ENCODE measurements around the gene ATG16L2. TPM values are rescaled to one million over a fixed set of nuclear protein-coding genes. Genes with fewer than 3 reads are reported as not detected.

ATG16L2 gene
- total RNA-seq (100 to 1,000 TPM; 194 to 202 TPM), polyA plus RNA-seq (10 to 100 TPM; 13.2 to 24.1 TPM)

- peaks cover 31 to 67% (median 49%) of the 10 kb centered on the region in 4 donors for H3K4me1 Mint-ChIP-seq
- POLR2A ChIA-PET (ENCODE audit: partially characterized antibody) = interaction anchor here (0.6 to 4.7 kb wide), 13 partner anchors 8 to 328 kb away, joined by 3 to 46 read pairs (median 6); partner anchors contain the start of genes FCHSD2 and STARD10
Observed at GRCh38 chr11:72814286-72815109, at the start of gene ATG16L2. TSS of gene ATG16L2 (plus strand) at chr11:72814411. CDS start at chr11:72814446, 35 bp downstream.

GRCh38 chr11:72764503-72764902 lies 49.7 kb upstream of the ATG16L2 start:
- CTCF ChIA-PET (ENCODE audit: partially characterized antibody) = interaction anchor here (1.6 kb wide), 1 partner anchor 28 kb away, joined by 3 read pairs; no protein-coding TSS in a partner anchor
- POLR2A ChIA-PET (ENCODE audit: partially characterized antibody) = no interaction called here
- Mint-ChIP-seq H3K4me3 (no peak overlapping the region), H3K9me3 (no peaks in the 10 kb centered on the region), H3K27ac (no peak overlapping the region), H3K27me3 (no peaks in the 10 kb centered on the region), H3K36me3 (peaks cover 0 to 3% of the 10 kb centered on the region in 2 donors), H3K4me1 (peaks cover 8 to 19% (median 13%) of the 10 kb centered on the region in 4 donors)
- intact Hi-C loops (cut with micrococcal nuclease) = no loop called here
- Histone ChIP-seq H3K36me3 (ENCODE audit: insufficient read depth, low read length) (no peaks in the 10 kb centered on the region), H3K4me3 (ENCODE audit: low read length in 2 of 2) (no peak overlapping the region), H3K9me3 (ENCODE audit: control insufficient read depth in 1 of 2, low read length in 2 of 2) (no peaks in the 10 kb centered on the region), H3K27me3 (ENCODE audit: insufficient read depth, low read length) (no peaks in the 10 kb centered on the region), H3K4me1 (ENCODE audit: insufficient read depth, low read length) (peaks cover 10% of the 10 kb centered on the region), H3K27ac (ENCODE audit: low read depth, low read length) (no peak overlapping the region)
- no peak for DNase-seq

More at GRCh38 chr11:72814286-72815109, at the start of gene ATG16L2:
- peaks cover 23% of the 10 kb centered on the region for H3K36me3 ChIP-seq (ENCODE audit: insufficient read depth, low read length)
- H3K27me3 ChIP-seq (ENCODE audit: insufficient read depth, low read length) = no peaks in the 10 kb centered on the region
- H3K27me3 Mint-ChIP-seq = no peaks in the 10 kb centered on the region
- CTCF ChIA-PET (ENCODE audit: partially characterized antibody) = interaction anchor here (0.7 to 8.8 kb wide), 6 partner anchors 8 to 91 kb away, joined by 3 to 84 read pairs (median 6); partner anchors contain the start of gene STARD10
- H3K4me1 ChIP-seq (ENCODE audit: insufficient read depth, low read length) = peaks cover 31% of the 10 kb centered on the region
- DNase-seq = peak; percentile 88 to 97 (median 92)
- no peaks in the 10 kb centered on the region for H3K9me3 Mint-ChIP-seq
- peak within 1 kb of the TSS; percentile 98 to 100 (median 98) for H3K4me3 Mint-ChIP-seq
- H3K27ac Mint-ChIP-seq = peak within 1 kb of the TSS; percentile 98 to 100 (median 99)
- intact Hi-C loops (cut with micrococcal nuclease) = loop anchor here (1.0 kb wide), 4 partner anchors 8 to 328 kb away; partner anchors contain the start of gene FCHSD2
- H3K4me3 ChIP-seq (ENCODE audit: low read length in 2 of 2) = peak within 1 kb of the TSS; percentile 77 to 99
- peaks cover 19 to 51% of the 10 kb centered on the region in 2 donors for H3K36me3 Mint-ChIP-seq
- H3K27ac ChIP-seq (ENCODE audit: low read depth, low read length) = peak within 1 kb of the TSS; percentile 97
- no peaks in the 10 kb centered on the region for H3K9me3 ChIP-seq (ENCODE audit: control insufficient read depth in 1 of 2, low read length in 2 of 2)

GRCh38 chr11:72766152-72766902 lies 47.9 kb upstream of the ATG16L2 start:
- no peak overlapping the region for H3K27ac ChIP-seq (ENCODE audit: low read depth, low read length)
- POLR2A ChIA-PET (ENCODE audit: partially characterized antibody) = no interaction called here
- no peak overlapping the region for H3K4me3 ChIP-seq (ENCODE audit: low read length in 2 of 2)
- intact Hi-C loops (cut with micrococcal nuclease) = no loop called here
- Mint-ChIP-seq H3K27me3 (no peaks in the 10 kb centered on the region), H3K4me1 (peaks cover 8 to 19% (median 13%) of the 10 kb centered on the region in 4 donors), H3K27ac (peak overlapping the region in 2 of 7 donors; percentile 9 to 63), H3K4me3 (no peak overlapping the region), H3K9me3 (no peaks in the 10 kb centered on the region), H3K36me3 (peaks cover 0 to 3% of the 10 kb centered on the region in 2 donors)
- no peak for DNase-seq
- CTCF ChIA-PET (ENCODE audit: partially characterized antibody) = interaction anchor here (1.6 to 2.5 kb wide), 2 partner anchors 27 to 41 kb away, joined by 3 to 10 read pairs; no protein-coding TSS in a partner anchor
- peaks cover 10% of the 10 kb centered on the region for H3K4me1 ChIP-seq (ENCODE audit: insufficient read depth, low read length)
- no peaks in the 10 kb centered on the region for H3K9me3 ChIP-seq (ENCODE audit: control insufficient read depth in 1 of 2, low read length in 2 of 2)
- no peaks in the 10 kb centered on the region for H3K27me3 ChIP-seq (ENCODE audit: insufficient read depth, low read length)
- H3K36me3 ChIP-seq (ENCODE audit: insufficient read depth, low read length) = no peaks in the 10 kb centered on the region

GRCh38 chr11:72767203-72768062 lies 46.8 kb upstream of the ATG16L2 start:
- H3K27ac Mint-ChIP-seq = peak overlapping the region in 1 of 7 donors; percentile 72

GRCh38 chr11:72768581-72768980 lies 45.6 kb upstream of the ATG16L2 start:
- ChIA-PET CTCF (ENCODE audit: partially characterized antibody) (interaction anchor here (0.6 kb wide), 1 partner anchor 63 kb away, joined by 3 read pairs; no protein-coding TSS in a partner anchor), POLR2A (ENCODE audit: partially characterized antibody) (interaction anchor here (0.9 kb wide), 1 partner anchor 44 kb away, joined by 3 read pairs; no protein-coding TSS in a partner anchor)
- DNase-seq = no peak
- Mint-ChIP-seq H3K27ac (peak overlapping the region in 3 of 7 donors; percentile 8 to 78 (median 28)), H3K27me3 (no peaks in the 10 kb centered on the region), H3K4me3 (no peak overlapping the region), H3K9me3 (no peaks in the 10 kb centered on the region), H3K36me3 (peaks cover 0 to 4% of the 10 kb centered on the region in 2 donors), H3K4me1 (peaks cover under 1 to 8% (median 3%) of the 10 kb centered on the region in 4 donors)
- Histone ChIP-seq H3K27me3 (ENCODE audit: insufficient read depth, low read length) (no peaks in the 10 kb centered on the region), H3K4me3 (ENCODE audit: low read length in 2 of 2) (no peak overlapping the region), H3K36me3 (ENCODE audit: insufficient read depth, low read length) (no peaks in the 10 kb centered on the region), H3K4me1 (ENCODE audit: insufficient read depth, low read length) (no peaks in the 10 kb centered on the region), H3K27ac (ENCODE audit: low read depth, low read length) (no peak overlapping the region), H3K9me3 (ENCODE audit: control insufficient read depth in 1 of 2, low read length in 2 of 2) (no peaks in the 10 kb centered on the region)
- intact Hi-C loops (cut with micrococcal nuclease) = no loop called here

More at GRCh38 chr11:72767203-72768062, 46.8 kb upstream of the ATG16L2 start:
- H3K9me3 ChIP-seq (ENCODE audit: control insufficient read depth in 1 of 2, low read length in 2 of 2) = no peaks in the 10 kb centered on the region
- Mint-ChIP-seq H3K4me1 (peaks cover 8 to 19% (median 12%) of the 10 kb centered on the region in 4 donors), H3K36me3 (peaks cover 0 to 3% of the 10 kb centered on the region in 2 donors), H3K27me3 (no peaks in the 10 kb centered on the region), H3K4me3 (no peak overlapping the region), H3K9me3 (no peaks in the 10 kb centered on the region)
- H3K27me3 ChIP-seq (ENCODE audit: insufficient read depth, low read length) = no peaks in the 10 kb centered on the region
- intact Hi-C loops (cut with micrococcal nuclease) = no loop called here
- ChIA-PET POLR2A (ENCODE audit: partially characterized antibody) (interaction anchor here (0.9 kb wide), 1 partner anchor 43 kb away, joined by 3 read pairs; no protein-coding TSS in a partner anchor), CTCF (ENCODE audit: partially characterized antibody) (interaction anchor here (0.9 to 2.5 kb wide), 2 partner anchors 27 to 42 kb away, joined by 3 to 10 read pairs; partner anchors contain the start of gene STARD10)
- H3K4me3 ChIP-seq (ENCODE audit: low read length in 2 of 2) = no peak overlapping the region
- H3K4me1 ChIP-seq (ENCODE audit: insufficient read depth, low read length) = peaks cover 10% of the 10 kb centered on the region
- no peaks in the 10 kb centered on the region for H3K36me3 ChIP-seq (ENCODE audit: insufficient read depth, low read length)
- DNase-seq = no peak
- no peak overlapping the region for H3K27ac ChIP-seq (ENCODE audit: low read depth, low read length)

GRCh38 chr11:72769680-72770079 lies 44.5 kb upstream of the ATG16L2 start:
- intact Hi-C loops (cut with micrococcal nuclease) = no loop called here
- POLR2A ChIA-PET (ENCODE audit: partially characterized antibody) = no interaction called here
- H3K4me1 ChIP-seq (ENCODE audit: insufficient read depth, low read length) = no peaks in the 10 kb centered on the region
- H3K36me3 ChIP-seq (ENCODE audit: insufficient read depth, low read length) = no peaks in the 10 kb centered on the region
- H3K4me3 Mint-ChIP-seq = no peak overlapping the region
- no peaks in the 10 kb centered on the region for H3K9me3 ChIP-seq (ENCODE audit: control insufficient read depth in 1 of 2, low read length in 2 of 2)
- H3K36me3 Mint-ChIP-seq = peaks cover 0 to 4% of the 10 kb centered on the region in 2 donors
- no peak overlapping the region for H3K27ac Mint-ChIP-seq
- H3K27ac ChIP-seq (ENCODE audit: low read depth, low read length) = no peak overlapping the region
- H3K4me3 ChIP-seq (ENCODE audit: low read length in 2 of 2) = no peak overlapping the region
- H3K27me3 ChIP-seq (ENCODE audit: insufficient read depth, low read length) = no peaks in the 10 kb centered on the region
- H3K27me3 Mint-ChIP-seq = no peaks in the 10 kb centered on the region
- no peak for DNase-seq
- CTCF ChIA-PET (ENCODE audit: partially characterized antibody) = interaction anchor here (1.3 to 2.1 kb wide), 2 partner anchors 24 to 45 kb away, joined by 5 to 8 read pairs; partner anchors contain the start of gene STARD10
- no peaks in the 10 kb centered on the region for H3K9me3 Mint-ChIP-seq
- peaks cover 0 to 8% (median 1%) of the 10 kb centered on the region in 4 donors for H3K4me1 Mint-ChIP-seq

Data from CD4-positive, alpha-beta memory T cell (primary cell).